ENCODE results near the gene KRTAP16-1.

The KRTAP16-1 gene

GRCh38 chr17:41329279-41329948 lies 20.3 kb upstream of the KRTAP16-1 start:
- no peak for DNase-seq (ENCODE audit: low read depth)

- DNase-seq (ENCODE audit: low read depth) = no peak
Observed at GRCh38 chr17:41328207-41328606, 19.1 kb upstream of the KRTAP16-1 start.

DNA sequence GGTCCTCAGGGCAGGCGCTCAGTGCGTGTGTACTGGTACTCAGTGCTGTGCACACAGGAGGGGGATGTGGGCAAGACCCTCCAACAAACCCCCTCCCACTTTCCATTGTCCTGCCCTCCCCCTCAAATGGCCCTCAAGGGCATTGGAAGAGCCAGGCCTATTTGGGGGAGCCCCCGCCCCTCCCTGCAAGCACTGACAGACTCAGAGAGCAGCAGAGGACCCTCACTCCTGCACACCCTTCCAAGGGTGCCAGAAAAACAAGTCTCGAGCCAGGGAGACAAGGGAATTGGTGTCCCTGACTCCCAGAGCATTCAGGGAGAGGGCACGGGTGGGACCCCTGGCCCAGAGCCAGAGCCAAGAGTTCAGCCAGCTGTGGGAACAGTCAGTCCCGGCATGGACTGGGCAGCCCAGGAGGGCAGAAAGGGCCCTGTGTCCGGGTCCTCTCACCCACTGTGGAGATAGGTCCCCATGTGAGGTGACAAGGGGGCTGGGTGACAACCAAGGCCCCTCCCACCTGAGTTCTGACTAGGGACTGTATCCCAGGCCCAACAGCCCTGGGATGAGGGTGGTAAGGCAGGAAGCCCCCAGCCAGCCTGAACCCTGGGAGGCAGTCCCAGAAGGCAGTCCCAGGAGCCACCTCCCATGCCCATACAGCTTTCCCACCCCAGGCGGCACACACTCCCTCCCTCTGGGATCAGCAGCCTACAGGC lies 18.5 kb upstream of the KRTAP16-1 start:
- DNase-seq (ENCODE audit: low read depth) = no peak

- DNase-seq (ENCODE audit: low read depth) = no peak
Observed at GRCh38 chr17:41326173-41327145, 17.4 kb upstream of the KRTAP16-1 start.

GRCh38 chr17:41325611-41326010 lies 16.5 kb upstream of the KRTAP16-1 start:
- no peak for DNase-seq (ENCODE audit: low read depth)

DNA sequence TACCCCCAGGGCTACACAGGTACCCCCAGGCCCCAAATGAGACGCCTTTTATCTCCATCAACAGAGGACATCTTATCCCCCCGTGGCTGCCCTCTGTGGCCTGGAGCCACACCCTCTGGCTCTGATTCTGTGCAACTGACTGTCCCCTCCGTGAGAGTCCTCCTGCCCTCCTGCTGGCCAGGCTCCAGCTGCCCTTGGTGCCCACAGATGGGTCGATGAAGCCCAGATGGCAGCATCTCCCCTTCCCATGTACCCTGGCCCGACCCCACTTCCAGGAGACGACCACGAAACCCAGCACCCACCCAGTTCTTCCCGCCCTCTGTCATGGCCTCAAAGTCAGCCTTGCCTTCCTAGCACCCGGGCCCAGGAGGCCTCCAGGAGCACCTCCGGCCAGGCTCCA lies 16.0 kb upstream of the KRTAP16-1 start:
- no peak for DNase-seq (ENCODE audit: low read depth)

DNA sequence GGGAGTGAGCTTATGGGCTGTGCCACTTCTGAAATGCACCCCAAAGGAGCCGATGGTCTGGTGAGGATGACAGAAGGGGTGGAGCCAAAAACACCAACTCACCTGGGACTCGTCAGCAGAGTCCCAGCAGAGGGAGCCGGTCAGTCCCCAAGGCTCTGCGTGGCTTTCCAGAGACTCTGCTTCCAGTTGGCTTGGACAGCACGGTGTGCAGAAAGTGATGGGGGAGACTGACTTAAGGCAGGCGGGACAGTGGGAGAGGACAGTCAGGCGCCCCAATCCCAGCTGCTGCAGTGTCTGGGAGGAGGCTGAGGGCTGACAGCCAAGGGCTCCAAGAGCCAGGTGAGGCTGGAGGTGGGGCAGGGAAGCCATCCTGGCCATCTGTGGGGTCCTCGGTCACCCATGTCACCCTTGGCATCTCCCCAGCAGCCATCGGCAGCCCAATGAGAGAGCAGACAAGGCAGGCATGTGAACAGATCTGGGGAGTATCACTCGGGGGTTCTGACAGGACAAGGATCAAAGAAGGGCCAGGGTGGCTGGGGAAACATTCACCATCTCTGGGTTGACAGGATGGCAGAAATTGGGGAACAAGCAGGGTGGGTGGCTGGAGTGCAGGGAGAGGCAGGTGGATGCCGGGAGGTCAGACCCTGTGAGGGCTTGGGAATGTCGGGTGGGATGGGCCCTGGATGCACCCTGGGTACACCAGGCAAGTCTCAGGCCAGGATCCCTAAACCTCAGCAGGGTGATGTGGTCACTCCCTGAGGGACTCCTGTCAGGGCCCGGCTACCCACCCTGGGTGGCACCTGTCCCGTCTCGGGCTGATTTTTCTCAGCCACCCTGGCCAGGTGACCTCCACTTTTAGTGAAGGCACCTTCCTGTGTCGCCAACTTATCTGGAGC lies 15.3 kb upstream of the KRTAP16-1 start:
- no peak for DNase-seq (ENCODE audit: low read depth)

DNA sequence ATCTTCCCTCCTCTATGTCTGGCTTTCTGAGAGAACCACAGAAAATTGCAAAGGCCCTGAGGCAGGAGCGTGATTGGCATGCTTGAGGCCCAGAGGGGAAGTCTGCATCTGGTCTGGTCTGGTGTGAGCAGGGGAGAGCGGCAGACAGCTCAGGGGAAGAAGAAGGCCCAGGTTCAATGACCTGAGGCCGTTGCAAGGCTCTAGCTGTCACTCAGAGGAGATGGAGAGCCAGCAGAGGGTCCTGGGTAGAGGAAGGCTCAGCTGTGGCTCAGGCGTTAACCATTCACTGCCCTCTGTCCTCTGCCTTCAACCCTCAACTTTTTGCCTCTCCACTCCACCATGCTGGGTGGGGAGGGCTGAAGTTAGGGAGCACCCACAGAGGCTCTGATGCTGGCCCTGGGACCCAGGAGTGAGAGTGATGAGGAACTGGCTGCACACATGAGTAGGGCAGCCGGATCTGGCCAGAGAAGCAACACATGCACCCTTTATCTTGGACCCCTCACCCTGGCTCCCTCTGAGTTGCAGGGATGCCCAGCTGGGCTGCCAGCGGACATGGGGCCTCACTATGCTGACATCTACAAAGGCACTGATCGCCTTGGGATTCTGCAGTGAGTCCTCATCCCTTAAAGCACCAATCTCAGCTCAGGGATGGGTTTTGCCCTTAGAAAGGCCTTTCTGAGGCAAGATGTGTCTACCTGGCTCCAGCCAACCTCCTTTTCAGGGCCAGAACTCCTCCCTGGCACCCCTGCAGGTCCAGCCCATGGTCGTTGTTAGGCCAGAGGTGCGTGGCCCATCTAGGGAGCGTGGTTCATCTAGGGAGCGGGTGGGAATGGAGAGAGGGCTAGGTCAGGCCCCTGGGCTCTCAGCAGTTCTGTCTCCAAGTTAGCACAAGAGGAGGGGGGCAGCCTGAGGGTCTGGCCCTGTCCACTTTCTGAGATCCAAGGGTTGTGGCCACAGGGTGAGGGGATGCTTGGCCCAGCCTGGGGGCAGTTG lies 14.1 kb upstream of the KRTAP16-1 start:
- no peak for DNase-seq (ENCODE audit: low read depth)

GRCh38 chr17:41322094-41322902 lies 13.2 kb upstream of the KRTAP16-1 start:
- DNase-seq (ENCODE audit: low read depth) = no peak

DNA sequence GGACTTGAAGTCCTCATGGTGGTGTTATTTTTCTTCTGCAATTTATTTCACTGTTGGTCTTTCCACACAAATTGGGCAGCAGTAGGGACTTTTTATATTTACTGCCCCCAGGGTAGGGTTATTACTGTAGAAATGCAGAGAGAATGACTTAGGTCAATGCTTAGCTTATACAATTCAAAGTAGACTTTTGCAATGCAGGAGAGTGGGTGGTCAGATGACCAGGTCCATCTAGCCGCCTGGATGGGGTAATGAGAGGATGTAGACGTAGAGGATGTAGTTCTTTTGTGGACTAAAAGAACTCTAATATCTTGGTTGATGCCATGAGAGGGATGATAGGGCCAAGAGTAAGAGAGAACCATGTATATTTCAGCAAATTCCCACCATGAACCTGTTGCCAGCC lies 9.1 kb upstream of the KRTAP16-1 start:
- DNase-seq (ENCODE audit: low read depth) = no peak

DNA sequence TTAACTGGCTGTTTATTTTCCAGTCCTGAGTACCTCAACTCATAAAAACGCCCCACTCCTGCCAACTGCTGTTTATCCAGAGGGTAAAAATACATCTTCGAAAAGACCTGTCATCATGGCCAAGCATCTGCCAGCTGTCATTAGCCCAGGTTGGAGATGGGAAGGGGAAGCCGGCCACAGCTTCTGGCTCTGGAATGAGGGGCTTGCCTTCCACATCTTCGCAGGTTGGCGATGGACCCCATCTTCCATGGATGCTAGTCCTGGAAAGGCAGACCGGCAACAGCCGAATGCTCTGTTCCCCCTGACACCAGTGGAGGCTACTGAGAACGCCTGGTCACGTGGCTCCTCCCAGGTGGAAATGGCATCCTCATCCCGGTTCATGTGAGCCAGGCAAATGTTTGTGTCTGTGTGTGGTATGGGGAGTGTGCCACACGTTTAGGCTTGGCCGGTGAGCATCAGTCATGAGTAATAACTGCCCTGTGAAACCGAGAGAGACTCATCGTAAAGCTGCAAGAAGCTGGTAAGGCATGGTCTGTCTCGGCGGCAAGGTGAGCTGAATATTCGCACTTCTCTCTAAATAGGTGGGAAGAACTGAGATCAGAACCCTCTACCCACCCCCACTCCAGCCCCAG lies 6.8 kb upstream of the KRTAP16-1 start:
- no peak for DNase-seq (ENCODE audit: low read depth)

- no peak for DNase-seq (ENCODE audit: low read depth)
Observed at GRCh38 chr17:41315204-41315794, 6.2 kb upstream of the KRTAP16-1 start, which contains the start of gene KRTAP17-1. Gene KRTAP17-1, minus strand, starts transcription at chr17:41315710. Its CDS starts 60 bp downstream, at chr17:41315650.

DNA sequence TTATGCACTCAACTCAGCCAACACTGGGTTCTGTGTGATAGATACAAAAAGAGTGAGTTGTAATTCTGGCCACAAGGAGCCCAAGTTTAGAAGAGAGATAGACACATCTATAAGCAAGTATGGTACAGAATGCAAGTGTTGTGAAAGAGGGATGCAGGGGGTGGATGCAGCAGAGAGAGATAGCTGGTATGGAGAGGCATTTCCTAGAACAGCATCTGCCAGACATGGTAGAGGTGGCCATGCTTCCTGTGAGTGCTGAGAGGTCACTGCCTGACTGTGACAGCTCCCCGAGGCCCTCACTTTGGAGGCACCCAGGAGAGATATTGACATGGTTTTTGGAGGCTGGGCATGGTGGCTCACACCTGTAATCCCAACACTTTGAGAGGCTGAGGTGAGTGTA lies 2.0 kb upstream of the KRTAP16-1 start:
- DNase-seq (ENCODE audit: low read depth) = no peak

- peak; percentile 31 for DNase-seq (ENCODE audit: low read depth)
Observed at GRCh38 chr17:41308251-41308917, 725 bp downstream of the KRTAP16-1 start.

- DNase-seq (ENCODE audit: low read depth) = no peak
Observed at GRCh38 chr17:41307647-41308046, 1.5 kb downstream of the KRTAP16-1 start.

GRCh38 chr17:41304091-41304490 lies 5.0 kb downstream of the KRTAP16-1 start:
- DNase-seq (ENCODE audit: low read depth) = no peak

GRCh38 chr17:41302981-41303380 lies 6.1 kb downstream of the KRTAP16-1 start:
- no peak for DNase-seq (ENCODE audit: low read depth)
